ENCODE results near the gene TRDMT1.
"Not testable (repeated sequence)": the region's sequence is repeated elsewhere in the genome, so short reads cannot be mapped to it uniquely, and the experiment has no call there.

The TRDMT1 gene

DNA sequence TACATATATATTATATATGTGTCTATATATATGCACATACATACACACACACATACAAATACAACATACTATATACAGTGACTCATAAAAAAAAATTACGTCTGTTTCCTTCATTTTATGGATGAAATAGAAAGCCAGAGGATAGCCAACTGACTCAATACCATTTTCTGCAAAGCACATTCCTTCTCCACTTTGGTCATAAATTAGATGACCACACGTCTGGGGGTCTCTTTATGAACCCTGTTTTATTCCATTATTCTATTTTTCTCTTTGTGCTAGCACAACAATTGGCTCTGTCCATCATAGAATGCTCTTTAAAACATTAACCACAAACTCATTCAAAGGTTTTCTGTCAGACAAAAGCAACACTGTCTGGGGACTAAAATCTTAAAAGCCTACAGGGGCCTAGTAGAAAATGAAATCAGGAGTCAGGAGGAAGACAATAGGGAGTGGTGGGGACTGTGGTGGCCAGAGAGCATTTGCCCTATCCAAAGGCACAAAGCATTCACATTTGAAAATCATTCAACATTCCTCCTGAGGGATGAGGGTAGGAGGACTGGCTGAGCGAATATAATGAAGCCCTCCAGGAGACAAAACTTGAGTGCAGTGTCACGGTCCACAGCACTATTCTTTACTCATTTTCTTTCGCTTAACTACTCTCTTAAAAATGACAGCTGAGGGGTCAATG, 76.1 kb downstream of the TRDMT1 start:
- DNase-seq = no peak

DNA sequence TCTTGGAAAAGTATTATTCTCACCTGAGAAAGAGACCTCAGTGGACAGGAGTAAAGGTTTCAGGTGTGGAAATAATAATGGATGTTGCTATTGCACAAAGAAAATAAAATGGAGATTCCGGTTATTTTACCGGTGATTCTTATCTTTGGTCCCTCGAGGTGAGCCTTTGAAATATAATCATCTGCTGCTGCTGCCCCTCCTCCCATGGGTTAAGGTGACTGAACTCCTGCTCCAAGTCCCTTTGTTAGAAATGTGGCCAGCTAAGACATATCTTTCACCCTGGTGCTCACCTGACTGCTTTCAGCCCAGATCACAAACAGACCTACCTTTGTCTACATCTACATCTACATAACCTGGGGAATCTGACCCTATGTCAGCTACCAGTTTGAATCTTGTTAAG, 77.5 kb downstream of the TRDMT1 start:
- no peak for DNase-seq

DNA sequence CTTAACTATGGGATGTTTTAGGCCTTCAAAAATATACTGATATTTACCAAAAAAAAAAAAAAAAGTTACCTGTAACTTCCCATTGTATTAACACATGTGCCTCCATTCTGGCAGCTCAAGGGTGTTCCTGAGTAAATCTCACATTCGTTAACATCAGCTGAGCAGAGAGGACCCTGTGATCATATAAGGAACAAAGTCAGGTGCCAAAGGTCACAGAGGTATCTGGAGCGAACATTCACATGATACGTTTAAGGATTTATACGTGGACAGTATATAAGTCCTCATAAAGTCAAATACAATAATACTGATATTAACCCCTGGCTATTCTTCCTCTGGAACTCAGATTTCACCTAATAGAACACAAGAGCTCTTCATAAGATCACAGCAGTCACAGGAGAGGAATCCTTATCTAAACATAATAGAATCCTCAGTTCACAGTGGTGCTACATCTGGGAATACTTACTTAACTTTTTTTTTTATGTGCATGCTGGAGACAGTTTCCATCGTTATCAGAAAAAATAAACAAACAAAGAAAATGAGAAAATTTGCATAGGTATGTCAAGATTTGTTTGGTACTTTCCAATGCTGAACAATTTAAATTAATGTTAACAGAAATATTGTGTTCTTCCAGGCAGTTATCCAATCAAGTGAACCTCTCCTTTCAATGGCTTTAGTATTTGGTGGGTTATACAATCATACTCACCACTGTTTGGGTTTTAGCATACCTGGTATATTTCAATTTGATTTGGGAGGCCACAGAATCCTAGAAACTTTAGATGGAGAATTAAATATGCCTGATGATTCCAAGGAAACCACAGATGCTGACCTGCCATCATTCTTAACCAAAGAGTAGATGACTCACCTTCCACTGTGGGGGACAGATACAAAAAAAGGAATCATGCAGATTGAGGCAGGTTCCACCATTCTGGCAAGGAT, 78.5 kb downstream of the TRDMT1 start:
- DNase-seq = no peak

DNA sequence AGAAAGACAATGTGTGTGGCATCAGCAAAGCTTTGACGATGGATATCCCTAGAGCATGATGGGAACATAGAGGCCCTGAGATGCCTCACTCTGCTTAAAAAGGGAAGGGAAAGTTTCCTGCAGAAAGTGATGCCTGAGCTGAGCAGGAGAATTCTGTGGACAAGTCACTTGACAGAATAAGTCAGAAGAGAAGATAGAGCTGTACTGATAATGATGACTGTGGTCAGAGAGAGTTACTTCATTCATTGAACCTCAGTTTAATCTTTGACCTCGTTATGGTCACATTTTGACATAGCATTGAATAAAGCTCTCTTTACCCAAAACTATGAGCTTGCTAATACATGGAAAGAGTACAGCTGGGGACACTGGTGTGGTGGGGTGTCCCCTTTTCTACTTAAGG, 79.4 kb downstream of the TRDMT1 start:
- DNase-seq = no peak

DNA sequence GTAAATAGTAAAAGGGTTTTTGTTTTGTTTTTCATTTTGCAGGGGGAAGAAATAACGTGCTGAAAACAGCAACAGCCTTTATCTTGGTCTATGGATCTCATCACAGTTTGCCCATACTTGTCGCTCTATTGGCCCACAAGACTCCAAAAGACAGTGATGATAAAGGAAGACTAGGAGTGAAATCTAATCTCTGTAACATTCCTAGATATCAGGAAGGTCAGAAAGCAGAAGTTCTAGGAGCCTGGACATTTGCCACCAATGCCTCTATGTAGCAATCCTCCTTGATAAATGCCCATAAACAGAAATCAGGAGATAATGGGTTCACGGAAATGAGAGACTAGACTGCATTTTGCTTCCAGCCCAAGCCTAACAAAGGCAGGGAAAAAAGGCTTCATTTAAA, 80.8 kb downstream of the TRDMT1 start:
- DNase-seq = no peak

DNA sequence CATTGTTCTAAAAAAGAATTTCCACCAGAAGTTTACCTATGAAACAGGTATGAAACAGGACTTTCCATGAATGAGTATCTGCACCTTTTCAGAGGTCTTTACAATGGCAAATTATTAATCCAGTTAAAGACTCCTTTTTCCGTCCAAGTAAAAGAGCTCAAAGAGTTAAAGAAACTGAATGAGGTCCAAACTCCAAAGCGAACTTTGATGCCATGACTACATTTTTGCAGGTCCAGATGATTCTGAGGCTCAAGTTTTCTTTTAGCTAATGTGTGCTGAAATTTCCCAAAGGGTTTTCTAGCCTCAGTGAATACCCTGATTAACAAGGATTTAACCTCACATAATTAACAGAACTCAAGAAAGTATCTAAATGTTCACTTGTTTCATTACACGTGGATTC, 81.6 kb downstream of the TRDMT1 start:
- DNase-seq = no peak

DNA sequence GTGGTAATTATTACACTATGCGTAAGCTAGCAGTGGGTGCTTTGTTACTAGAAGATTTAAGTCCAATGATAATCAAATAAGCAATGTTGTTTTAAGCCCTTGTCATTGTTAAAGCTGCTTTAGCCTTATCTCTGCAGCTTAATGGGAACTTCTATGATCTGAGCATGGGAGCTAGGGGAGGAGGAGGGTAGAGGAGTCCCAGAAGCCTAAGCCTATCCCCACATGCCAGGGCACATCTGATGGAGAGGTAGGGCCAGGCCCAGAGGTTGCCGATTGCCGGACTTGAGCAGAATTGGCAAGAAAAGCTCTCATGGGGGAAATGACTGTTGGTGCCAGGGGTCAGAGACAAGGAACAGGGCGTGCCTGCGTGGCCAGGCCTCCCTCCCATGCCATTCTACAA, 85.3 kb downstream of the TRDMT1 start:
- DNase-seq = no peak

DNA sequence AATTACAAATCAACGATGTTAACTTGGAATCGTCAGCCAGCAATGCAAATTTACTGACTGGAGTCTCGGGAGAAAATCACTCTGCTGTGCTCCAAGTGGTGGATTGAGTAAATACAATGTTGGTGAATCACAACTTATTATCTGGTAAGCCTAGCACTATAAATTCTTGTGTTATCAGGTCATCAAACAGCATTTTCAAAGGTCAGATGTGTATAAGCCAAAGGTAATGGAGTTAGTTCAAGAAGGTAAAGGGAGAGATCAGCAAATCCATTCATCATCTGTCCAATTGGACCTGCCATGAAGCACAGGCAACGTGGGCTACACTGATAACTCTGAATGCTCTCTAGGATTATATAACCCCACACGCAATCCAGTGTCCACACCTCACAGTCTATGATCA, 85.8 kb downstream of the TRDMT1 start:
- DNase-seq = no peak

DNA sequence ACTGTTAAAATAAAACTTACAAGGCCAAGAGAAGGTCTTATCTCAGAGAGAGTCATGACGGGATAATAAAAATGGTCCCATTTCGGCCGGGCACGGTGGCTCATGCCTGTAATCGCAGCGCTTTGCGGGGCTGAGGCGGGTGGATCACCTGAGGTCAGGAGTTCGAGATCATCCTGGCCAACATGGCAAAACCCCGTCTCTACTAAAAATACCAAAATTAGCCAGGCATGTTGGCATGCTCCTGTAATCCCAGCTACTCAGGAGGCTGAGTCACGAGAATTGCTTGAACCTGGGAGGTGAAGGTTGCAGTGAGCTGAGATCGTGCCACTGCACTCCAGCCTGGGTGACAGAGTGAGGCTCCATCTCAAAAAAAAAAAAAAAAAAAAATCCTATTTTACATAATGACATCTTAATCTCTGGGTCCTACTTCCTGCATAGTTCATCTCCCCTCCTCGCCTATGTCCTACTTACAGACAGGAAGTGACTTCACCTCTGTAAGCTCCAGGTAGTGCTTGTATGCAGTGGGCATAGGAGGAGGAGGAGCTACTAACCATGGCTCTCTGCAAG, 86.5 kb downstream of the TRDMT1 start:
- not testable (repeated sequence) for DNase-seq

DNA sequence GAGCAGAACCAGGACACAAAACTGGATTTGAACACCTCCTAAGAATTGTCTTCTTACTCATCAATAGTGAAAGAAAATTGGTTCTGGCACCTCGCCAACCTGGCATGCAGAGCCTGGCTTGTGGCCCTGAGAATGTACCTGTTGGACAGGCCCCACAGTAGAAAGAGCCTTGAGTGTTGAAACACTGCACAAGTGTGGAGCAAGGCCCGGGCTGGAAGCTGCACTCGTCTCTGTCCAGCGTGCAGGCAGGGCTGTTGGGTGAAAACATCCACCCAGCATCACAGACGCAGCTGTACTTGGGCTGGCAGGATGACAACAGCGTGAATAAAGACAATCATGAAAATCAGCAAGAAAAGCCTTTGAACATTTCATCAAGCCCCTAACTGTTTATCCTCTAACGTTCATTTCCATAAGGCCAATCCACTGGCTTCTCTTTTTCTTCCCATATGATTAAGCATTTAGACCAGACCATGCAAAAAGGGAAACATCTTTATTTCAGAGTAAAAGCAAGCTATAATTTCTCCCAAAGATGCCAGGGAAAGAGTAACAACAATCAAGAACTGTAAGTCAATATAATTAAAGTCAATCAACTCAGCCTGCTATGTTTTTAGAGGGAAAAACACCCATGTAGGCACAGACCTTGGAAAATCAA, 87.5 kb downstream of the TRDMT1 start:
- no peak for DNase-seq

DNA sequence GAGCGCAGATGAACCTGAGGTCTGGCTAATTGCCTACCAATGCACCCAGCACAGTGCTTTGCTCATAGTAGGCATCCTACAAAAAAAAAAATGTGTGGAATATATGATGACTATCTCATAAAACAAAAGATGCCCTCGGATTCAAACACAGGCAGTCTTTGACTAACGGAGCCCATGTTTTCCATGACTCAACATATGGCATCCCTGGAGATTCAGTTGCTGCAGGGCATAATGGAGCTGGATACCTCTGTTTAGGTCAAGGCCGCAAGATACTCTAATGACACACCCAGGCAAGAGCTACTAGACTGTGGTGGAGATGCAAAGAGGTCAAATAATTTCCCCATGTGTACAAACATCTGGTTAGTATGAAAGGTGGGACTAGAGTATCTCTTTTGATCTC, 88.1 kb downstream of the TRDMT1 start:
- DNase-seq = no peak

DNA sequence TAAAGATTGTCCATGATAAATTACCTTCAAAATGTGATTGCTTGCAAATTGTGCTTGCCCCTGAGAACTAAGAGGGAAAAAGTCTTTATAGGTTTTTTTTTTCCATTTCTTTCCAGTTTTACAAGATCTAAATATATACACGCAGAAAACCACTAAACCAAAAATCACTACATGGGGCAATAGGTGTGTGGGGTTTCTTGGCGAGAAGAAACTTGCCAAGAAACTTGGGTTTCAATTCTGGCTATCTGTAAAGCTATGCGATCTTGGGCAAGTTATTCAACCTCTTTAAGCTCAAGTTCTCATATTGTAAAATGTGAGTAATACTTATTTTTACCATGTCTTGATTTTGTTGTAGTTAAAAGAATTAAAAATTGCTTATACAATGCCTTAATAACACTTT, 88.9 kb downstream of the TRDMT1 start:
- no peak for DNase-seq

DNA sequence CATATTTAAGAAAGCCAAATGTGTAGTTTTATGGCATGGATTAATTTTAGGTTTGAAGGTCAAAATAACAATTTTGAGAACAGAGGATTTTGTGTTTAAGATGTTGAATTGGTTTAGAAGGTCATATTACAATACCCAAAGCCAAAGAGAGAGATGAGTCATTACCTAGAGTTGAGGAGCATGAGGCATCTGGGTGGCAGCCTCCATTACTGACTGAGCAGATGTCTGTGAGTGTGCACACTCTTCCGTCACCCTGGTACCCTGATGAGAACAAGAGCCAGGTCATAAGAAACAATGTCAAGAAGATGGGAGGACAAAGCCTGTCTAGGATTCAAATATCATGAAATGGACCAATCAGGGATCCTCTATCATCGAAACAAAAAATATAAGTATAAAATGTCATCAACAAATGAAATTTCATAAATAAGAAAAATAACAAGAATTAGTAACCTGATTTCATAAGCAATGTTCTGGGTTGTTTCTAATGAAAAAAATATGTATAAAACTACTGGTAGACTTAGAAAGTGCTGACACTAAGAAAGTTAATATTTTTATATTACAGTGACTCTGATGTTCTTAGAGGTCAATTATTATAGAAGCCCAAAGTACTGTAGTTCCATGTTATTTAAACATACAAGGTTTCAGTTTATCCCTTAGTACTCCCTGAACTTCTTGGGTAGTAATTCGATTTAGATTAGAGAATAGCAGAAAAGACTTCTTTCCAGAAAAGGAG, 91.8 kb downstream of the TRDMT1 start:
- DNase-seq = no peak

DNA sequence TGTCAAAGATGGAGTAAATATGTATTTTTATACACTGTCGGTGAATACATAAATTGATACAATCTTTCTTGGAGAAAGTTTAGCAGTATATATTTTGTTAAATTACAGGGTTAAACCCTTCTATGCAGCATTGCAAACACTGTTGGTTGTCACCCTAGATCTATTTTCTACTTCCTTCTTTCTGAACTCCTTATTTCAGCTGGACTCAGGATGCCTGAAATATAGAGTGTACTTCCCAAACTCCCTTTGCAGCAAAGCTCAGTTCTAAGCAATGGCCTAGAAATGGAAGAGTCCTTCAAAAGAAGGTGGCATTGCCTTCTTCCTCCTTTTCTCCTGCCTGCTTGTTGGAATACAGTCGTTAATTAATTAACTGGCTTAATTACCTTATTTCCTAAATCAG, 92.4 kb downstream of the TRDMT1 start:
- DNase-seq = no peak

DNA sequence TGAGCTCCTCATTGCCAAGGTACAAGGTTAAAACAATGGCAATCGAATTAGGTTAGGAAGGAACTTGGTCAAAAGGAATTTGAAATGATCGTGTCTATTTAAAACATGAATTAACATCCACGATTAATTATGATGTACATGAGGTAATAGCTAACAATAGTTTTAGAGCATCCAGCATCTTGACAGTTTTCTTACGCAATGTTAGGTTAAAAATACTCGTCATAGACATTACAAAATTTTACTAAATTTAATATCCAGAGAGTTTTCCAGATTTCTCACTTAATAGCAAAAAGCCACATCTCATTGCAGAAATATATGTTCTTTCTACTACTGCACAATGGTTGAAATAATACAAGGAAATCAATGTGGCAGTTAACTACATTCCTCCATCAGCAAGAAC, 94.5 kb downstream of the TRDMT1 start:
- no peak for DNase-seq

DNA sequence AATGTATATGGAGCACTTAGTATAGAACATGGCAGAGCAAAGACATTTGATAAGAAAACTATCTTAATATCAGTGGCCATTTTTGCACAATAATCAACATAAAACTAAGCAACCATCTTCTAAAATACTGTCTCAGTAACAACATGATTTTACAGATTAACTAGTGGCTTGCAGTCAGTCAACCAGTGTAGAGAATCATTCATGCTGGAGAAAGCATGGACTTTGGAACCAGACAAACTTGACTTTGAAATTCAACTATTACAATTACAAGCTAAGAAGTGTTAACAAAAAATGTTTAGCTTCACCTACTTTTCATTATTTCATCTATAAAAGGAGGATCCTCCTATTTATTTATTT, 99.6 kb downstream of the TRDMT1 start:
- DNase-seq = no peak

DNA sequence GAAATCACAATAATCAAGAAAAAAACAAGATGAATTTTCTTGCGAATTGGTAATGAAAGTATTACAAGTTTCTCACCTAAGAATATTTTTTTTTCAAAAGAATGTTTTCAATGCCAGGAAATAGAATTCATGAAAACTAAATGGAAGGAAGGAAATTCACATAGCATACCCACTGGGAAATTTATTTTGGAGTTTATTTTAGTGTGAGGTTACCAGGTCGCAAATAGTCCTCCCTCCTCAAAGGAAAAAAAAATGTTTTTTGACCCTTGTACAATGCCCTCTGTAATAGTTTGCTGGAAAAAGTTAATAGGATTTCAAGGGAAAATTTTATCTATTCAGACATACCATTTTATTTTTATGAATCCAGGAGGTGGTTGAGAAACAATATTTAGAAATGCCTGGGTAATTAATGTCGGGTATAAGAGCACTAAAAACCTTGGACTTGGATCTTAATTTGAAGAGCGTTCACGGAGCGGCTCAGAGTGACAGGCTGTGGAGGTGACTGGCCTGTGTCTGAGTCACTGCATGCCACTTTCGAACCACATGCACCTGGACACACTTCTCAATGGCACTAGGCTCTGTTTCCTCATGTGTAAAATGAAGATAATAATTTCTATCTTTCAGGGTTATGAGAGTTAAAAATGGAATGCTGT, 100.1 kb downstream of the TRDMT1 start:
- DNase-seq = no peak

DNA sequence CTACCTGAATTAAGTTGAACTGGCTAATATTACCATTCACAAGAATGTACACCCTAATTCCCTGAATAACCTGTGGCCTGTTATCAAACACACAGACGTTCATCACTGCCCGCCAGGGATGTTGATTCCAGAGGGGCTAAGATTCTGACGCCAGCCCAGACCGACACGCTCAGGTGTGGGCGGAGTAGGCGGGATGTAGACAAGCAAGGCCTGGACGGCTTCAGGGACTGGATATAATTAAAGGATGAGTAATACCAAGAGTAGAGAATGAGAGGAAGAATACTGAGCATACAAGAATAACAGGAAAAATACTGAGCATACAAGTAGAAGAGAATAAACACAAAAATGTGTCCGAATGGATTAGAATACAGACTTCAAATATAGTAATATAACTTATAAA, 100.9 kb downstream of the TRDMT1 start:
- no peak for DNase-seq

DNA sequence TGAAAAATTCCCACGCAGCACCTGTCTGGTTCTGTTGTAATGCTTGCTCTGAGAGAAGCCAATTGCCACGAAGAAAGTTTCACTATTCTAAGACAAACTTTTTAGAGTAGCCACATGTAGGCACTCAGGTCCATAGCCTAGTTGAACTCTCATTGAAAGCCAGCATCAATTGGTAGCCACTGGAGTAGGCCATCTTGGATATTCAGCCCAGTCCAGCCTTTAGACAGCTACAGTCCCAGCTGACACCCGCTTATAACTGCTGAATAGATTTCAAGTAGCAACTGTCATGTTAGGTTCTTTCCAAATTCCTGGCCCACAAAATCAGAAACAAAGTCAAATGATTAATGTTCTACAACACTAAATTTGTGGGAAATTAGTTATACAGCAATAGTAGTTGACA, 103.5 kb downstream of the TRDMT1 start:
- DNase-seq = no peak

All from activated CD8-positive, alpha-beta memory T cell treated with anti-CD3 and anti-CD28 coated beads for 24 hours (primary cell).